ENCODE data around the gene ANXA8.

DNA sequence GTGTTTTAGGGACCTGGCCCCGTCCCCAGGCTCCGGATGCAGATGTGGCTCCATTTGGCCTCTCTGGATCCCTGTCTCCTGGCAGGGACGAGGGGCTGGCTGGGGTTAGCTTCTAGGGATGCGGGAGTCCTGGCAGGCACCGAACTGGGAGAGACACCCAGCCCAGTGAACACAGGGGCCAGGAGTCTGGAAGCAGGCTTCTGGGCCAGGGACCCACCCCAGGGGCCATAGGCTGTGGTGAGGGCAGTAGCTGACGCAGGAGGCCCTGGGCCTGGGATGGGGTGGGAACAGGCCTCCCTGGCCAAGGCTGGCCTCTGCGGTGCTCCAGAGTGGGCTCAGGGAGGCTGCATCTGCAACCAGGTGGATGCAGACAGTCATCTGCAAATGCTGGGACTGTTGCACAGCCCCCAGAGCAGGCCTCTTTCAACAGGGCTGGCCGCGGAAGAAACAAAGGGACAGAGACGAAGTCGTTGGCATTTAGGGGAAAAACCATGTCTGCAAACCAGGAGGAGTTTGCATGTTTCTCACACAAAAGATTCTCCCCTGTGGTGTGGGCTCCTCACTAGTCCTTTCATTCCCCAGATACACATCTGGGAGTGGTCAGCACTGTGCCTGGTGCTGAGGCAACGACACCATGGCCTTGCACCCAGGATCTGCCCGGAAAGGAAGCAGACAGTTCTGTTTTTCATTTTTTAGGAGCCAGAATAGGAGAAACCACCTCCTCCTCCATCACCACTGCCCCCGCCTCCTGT lies 63.4 kb downstream of the ANXA8 start:
- TF ChIP-seq POLR2A (IDR thresholded peaks at IDR 0.05; ENCODE audit: low read length) (no peak), GATA1 (IDR thresholded peaks at IDR 0.05; ENCODE audit: low read depth, low read length) (no peak)
